22Rv1 (cell line): ENCODE results near the gene SLC24A4.

Experiments
- H3K27ac ChIP-seq: fragments of 450-650 bp; 2 replicates; pipeline ENCODE4 v1.5.1; 2017
- CTCF ChIP-seq: fragments of 450-650 bp; IDR thresholded peaks from 2 replicates; pipeline ENCODE4 v1.5.1; 2017; ENCODE audit warnings: mild to moderate bottlenecking
- ZFX ChIP-seq: fragments of 450-650 bp; IDR thresholded peaks from 2 replicates; pipeline ENCODE4 v1.6.1; 2017; ENCODE audit warnings: antibody characterized with exemption, borderline replicate concordance

The SLC24A4 gene

GRCh38 chr14:92486881-92487280 is 163.9 kb downstream of the SLC24A4 start:
- no peak for TF ChIP-seq CTCF
- no peak for TF ChIP-seq ZFX
- H3K27ac ChIP-seq: no peak overlapping the region

GRCh38 chr14:92487513-92488133 is 164.7 kb downstream of the SLC24A4 start:
- H3K27ac ChIP-seq: no peak overlapping the region
- no peak for TF ChIP-seq ZFX
- no peak for TF ChIP-seq CTCF

- no peak overlapping the region for H3K27ac ChIP-seq
- TF ChIP-seq CTCF (no peak), ZFX (no peak)
These were observed 166.7 kb downstream of the SLC24A4 start for GRCh38 chr14:92489394-92490238.

GRCh38 chr14:92490239-92490959 is 167.4 kb downstream of the SLC24A4 start:
- TF ChIP-seq ZFX (no peak), CTCF (no peak)
- H3K27ac ChIP-seq: no peak overlapping the region

GRCh38 chr14:92491782-92492181 is 168.8 kb downstream of the SLC24A4 start:
- TF ChIP-seq CTCF (no peak), ZFX (no peak)
- no peak overlapping the region for H3K27ac ChIP-seq

GRCh38 chr14:92492258-92492657 is 169.3 kb downstream of the SLC24A4 start:
- no peak overlapping the region for H3K27ac ChIP-seq
- TF ChIP-seq CTCF (no peak), ZFX (no peak)

GRCh38 chr14:92493024-92493423 is 170.1 kb downstream of the SLC24A4 start:
- TF ChIP-seq CTCF: no peak
- no peak for TF ChIP-seq ZFX
- H3K27ac ChIP-seq: no peak overlapping the region
